ENCODE data around the gene NFATC1.

The NFATC1 gene

DNA sequence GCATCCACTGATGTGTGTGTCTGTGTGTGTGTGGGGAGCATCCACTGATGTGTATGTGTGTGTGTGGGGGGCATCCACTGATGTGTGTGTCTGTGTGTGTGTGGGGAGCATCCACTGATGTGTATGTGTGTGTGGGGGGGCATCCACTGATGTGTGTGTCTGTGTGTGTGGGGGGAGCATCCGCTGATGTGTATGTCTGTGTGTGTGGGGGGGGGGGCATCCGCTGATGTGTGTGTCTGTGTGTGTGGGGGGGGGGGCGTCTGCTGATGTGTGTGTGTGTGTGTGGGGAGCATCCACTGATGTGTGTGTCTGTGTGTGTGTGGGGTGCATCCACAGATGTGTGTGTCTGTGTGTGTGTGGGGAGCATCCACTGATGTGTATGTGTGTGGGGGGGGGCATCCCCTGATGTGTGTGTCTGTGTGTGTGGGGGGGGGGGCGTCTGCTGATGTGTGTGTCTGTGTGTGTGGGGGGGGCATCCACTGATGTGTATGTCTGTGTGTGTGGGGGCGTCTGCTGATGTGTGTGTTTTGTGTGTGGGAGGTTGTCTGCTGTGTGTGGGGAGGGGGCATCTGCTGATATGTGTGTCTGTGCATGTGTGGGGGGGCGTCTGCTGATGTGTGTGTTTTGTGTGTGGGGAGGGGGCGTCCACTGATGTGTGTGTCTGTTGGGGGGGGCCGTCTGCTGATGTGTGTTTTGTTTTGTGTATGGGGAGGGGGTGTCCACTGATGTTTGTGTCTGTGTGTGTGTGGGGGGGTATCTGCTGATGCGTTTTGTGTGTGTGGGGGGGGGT lies 125.9 kb downstream of the NFATC1 start:
- no peak for DNase-seq (ENCODE audit: low read depth in 3 of 3)

- DNase-seq (ENCODE audit: low read depth in 3 of 3): peak in 1 of 3 donors; percentile 70
Measured at GRCh38 chr18:79522451-79523205, 126.9 kb downstream of the NFATC1 start.

DNA sequence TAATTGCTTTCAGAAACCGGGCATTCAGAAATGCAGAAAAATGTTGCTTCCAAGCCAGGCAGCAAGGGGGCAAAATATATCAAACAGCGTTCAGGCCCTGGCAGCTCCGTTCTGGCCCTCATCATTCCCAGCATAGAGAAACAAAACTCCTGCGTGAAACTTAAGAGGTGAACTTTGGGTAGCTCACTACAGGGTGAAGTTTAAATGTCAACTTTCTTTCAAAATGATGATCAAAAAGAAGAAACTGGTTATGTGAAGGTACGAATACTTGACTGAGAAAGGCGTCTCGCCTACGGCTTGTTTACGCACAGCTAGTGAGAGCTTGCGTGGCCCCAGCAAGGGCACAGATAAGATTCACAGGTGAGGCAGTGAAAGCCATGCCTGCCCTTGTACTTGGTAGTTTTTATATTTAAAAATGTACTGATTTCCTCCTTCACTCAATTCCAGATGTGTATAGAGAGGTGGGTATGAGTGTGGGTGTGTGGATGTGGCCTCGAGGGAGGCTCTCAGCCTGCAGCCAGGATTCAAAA lies 127.5 kb downstream of the NFATC1 start:
- DNase-seq (ENCODE audit: low read depth in 3 of 3): peak in 1 of 3 donors; percentile 76

GRCh38 chr18:79523736-79524180 lies 128.0 kb downstream of the NFATC1 start:
- DNase-seq (ENCODE audit: low read depth in 3 of 3): peak in 2 of 3 donors; percentile 64 to 76

DNA sequence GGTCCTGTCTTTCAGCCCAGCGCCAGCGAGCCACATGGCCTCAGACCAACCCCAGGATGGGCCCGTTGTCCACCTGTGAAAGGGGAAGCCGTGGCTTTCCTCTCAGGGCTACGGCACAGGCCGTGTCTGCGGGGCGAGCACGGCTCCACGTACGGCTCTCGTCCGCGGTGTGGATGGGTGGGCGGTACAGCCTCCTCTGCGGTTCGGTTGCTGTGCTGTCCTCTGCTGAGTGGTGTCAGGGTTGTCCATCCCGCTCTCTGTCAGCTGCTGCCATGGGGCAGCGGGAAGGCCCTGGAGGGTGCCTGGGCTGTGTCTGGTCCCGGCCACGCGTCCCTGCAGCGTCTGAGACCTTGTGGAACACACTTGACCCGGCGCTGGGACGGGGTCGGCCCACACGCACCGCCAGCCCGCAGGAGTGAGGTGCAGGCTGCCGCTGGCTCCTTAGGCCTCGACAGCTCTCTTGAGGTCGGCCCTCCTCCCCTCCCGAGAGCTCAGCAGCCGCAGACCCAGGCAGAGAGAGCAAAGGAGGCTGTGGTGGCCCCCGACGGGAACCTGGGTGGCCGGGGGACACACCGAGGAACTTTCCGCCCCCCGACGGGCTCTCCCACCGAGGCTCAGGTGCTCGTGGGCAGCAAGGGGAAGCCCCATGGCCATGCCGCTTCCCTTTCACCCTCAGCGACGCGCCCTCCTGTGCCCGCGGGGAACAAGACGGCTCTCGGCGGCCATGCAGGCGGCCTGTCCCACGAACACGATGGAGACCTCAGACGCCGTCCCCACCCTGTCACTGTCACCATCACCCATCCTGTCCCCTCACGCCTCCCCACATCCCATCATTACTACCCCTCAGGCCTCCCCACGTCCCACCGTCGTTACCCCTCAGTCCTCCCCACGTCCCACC lies 128.7 kb downstream of the NFATC1 start:
- peak in 1 of 3 donors; percentile 55 for DNase-seq (ENCODE audit: low read depth in 3 of 3)

- DNase-seq (ENCODE audit: low read depth in 3 of 3): no peak
Measured at GRCh38 chr18:79525556-79526467, 130.1 kb downstream of the NFATC1 start.

DNA sequence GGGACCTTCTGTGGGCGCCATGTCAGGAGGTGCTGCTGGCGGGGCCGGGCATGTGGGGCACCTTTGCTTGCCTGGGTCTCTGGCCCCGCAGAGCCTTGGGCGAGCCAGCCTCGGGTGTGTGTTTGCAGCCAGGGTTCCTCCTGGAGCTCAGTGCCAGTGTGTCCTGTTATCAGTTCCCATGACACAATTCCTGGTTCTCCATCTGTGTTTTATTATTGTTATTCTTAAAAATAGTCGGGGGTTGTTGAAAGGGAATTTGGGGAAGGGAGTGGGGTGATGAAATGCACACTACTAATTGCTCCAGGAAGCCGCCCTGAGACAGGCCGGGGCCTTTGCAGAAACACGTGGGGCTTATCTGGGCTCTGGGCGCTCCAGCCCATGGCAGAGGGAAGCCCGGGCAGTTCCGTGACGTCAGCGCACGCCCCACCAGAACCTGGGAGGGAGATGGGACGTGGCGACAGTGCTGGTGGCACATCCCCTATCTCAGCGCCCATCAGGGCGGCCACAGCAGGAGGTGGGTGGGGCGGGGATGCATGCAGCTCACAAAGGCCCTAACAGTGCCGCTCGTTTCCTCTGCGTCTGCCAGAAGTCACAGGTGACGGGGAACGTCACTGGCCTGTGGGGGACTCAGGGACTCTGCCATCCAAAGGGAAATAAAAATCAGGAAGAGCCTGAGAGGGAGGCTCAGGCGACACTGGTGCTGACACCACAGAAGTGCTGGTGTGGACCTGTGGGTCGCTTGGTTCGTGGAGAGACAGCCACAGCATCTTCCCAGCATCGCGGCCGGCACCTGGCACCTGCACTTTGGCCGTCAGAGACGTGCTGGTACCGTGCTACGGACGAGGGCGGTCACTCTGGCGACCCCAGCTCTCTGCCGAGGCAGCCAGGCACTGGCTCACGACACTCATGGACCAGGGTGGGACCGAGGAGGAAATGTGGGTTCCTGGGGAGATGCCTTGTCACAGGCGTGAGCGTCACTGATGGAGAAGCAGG lies 131.0 kb downstream of the NFATC1 start:
- no peak for DNase-seq (ENCODE audit: low read depth in 3 of 3)

- no peak for DNase-seq (ENCODE audit: low read depth in 3 of 3)
Measured at GRCh38 chr18:79527656-79528315, 132.1 kb downstream of the NFATC1 start.

- no peak for DNase-seq (ENCODE audit: low read depth in 3 of 3)
Measured at GRCh38 chr18:79528316-79528695, 132.6 kb downstream of the NFATC1 start.

DNA sequence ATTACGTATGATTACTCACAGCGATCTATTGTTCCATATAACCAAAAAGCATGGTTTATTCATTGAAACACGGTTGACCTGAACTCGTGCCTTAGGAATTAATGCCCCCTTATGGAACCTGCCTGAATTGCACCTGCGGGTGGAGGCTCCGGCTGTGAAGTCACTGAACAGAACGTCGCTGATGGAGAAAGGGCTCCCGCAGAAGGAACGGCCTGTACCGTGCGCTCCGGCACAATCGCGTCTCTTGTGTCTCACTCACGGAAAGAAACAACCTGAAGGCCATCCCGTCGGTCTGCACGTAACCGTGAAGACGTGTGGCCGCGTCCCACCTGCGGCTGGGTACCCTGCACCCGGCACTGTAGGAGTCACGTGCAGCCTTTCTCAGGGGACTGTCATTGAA lies 133.1 kb downstream of the NFATC1 start:
- peak in 2 of 3 donors; percentile 44 to 74 for DNase-seq (ENCODE audit: low read depth in 3 of 3)

DNA sequence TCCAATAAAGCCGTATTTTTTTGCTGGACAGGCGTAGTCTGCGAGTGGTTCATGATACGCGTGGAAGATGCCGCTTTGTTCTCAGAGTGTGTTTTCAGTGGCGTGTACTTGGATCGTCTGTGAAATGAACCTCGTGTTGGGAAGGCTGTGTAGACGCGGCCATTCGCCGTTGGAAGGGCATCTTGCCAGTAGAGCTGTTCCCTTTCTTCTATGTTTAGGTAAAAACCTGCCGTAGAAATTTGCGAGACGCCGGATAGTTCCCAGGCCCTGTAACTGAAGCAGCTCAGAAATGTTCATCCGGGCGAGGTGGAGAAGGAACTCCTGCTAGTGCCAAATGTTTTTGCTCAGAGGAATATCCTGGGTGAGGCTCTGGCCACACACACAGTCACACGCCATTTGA lies 133.6 kb downstream of the NFATC1 start:
- DNase-seq (ENCODE audit: low read depth in 3 of 3): no peak

GRCh38 chr18:79529991-79530390 lies 134.3 kb downstream of the NFATC1 start:
- DNase-seq (ENCODE audit: low read depth in 3 of 3): no peak

DNA sequence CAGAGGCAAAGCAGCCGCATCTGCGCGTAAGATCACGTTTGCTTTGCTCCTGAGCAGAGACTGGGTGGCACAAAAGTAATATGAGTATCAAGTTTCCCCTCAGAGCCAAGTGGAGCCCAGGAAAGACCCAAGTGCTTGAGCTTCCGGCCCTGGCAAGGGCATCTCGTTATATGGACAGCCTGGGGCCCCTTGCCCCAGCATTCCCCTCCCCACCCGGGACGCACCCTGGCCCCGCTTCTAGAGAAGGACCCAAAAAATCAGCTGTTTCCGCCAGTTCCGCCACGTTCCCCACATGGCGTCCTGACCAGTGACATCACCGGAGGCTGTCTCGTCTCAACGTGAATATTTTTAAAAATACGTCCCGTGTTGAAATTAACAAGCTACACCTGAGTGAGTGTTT lies 135.1 kb downstream of the NFATC1 start:
- DNase-seq (ENCODE audit: low read depth in 3 of 3): no peak

DNA sequence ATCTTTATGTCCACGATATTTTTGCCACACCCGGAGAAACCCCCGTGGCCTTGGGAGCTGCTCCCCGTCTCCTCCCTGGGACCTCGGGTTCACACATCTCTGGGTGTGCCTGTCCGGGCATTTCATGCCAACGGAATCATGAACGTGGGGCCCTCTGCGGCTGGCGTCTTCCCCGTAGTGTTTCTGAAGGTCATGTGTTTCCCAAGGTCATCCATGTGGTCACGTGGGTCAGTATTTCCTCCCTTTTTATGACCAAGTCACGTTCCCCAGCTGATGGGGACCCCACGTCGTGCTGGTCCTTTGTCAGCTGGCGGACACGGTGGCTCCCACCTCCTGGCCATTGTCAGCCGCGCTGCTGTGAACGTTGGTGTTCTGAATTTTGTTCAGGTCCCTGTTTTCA lies 135.7 kb downstream of the NFATC1 start:
- DNase-seq (ENCODE audit: low read depth in 3 of 3): no peak

DNA sequence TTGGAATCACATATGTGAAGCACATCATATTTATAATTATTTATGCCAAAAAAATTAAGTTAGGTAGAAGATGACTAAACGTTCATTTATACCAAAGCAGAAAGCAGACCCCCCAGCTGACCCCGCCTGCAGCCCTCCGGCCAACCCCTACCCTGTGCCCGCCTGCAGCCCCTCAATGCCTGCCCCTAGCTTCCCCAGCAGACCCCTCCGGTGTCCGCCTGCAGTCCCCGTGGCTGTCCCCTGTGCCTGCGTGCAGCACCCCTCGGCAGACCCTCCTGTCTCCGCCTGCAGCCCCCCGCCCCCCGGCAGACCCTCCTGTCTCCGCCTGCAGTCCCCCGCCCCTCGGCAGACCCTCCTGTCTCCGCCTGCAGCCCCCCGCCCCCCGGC lies 136.2 kb downstream of the NFATC1 start:
- DNase-seq (ENCODE audit: low read depth in 3 of 3): no peak

DNA sequence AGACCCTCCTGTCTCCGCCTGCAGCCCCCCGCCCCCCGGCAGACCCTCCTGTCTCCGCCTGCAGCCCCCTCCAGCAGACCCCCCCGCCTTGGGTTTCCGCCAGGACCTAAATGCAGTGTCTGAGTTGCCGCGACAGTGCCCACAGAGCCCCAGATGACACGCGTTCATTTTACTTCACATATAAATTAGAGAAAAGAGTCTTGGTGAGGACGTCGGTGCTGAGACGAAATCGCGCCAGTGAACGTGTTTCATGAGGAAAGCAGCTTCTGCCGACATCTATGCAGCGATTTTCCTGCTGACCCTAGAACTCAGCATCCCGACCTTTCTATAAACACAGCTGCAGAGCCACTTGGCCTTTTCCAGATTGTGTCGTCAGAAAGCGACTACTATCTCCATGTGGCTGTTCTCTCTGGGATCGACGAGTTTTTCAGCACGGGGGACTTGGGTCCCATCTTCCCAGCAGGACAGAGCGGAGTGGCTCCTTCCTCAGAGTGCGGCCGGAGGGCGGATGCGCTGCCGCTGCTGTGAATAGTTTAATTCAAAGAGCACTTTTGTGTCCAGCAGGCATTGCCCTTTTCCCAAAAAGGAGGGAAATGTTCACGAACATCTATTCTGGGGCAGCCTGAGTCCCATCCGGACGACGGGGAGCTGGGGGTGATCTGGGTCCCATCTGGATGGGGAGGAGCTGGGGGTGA lies 136.7 kb downstream of the NFATC1 start:
- DNase-seq (ENCODE audit: low read depth in 3 of 3): no peak

- DNase-seq (ENCODE audit: low read depth in 3 of 3): no peak
Measured at GRCh38 chr18:79533146-79533545, 137.4 kb downstream of the NFATC1 start.

GRCh38 chr18:79533591-79533990 lies 137.9 kb downstream of the NFATC1 start:
- no peak for DNase-seq (ENCODE audit: low read depth in 3 of 3)

Measured in stimulated activated CD4-positive, alpha-beta T cell treated with anti-CD3 and anti-CD28 coated beads, TNF-alpha, amount 100 ng/mL, for 48 hours (primary cell).